GM19468 (cell line): ENCODE results near the gene CUTC.
"Not testable (repeated sequence)": the region's sequence is repeated elsewhere in the genome, so short reads cannot be mapped to it uniquely, and the experiment has no call there.

ENCODE experiments used
- ATAC-seq: cut with Tn5 transposase; IDR thresholded peaks from one replicate; pipeline ENCODE4 v1.9.1; 2021; ENCODE audit warnings: mild to moderate bottlenecking, moderate library complexity, moderate number of reproducible peaks; ENCODE audit not compliant: unreplicated experiment; ENCODE audit errors: extremely low read depth

Gene CUTC

GRCh38 chr10:99732033-99732842 lies at the start of gene CUTC, which contains the start of gene COX15:
TSS of gene CUTC (plus strand) at chr10:99732234. CDS start at chr10:99732349, 115 bp downstream.
TSS of gene COX15 (minus strand) at chr10:99732127. CDS start at chr10:99732049, 78 bp downstream.
- peak; percentile 61 for ATAC-seq

- ATAC-seq: no peak
Observed at GRCh38 chr10:99682752-99683151, 49.3 kb upstream of the CUTC start.

- peak; percentile 69 for ATAC-seq
Observed at GRCh38 chr10:99685597-99685967, 46.5 kb upstream of the CUTC start.

GRCh38 chr10:99689461-99689860 lies 42.6 kb upstream of the CUTC start:
- no peak for ATAC-seq

- no peak for ATAC-seq
Observed at GRCh38 chr10:99693933-99694583, 38.0 kb upstream of the CUTC start.

- no peak for ATAC-seq
Observed at GRCh38 chr10:99695761-99696160, 36.3 kb upstream of the CUTC start.

GRCh38 chr10:99698504-99699080 lies 33.4 kb upstream of the CUTC start:
- no peak for ATAC-seq

GRCh38 chr10:99700649-99701048 lies 31.4 kb upstream of the CUTC start:
- ATAC-seq: no peak

- ATAC-seq: no peak
Observed at GRCh38 chr10:99708428-99709012, 23.5 kb upstream of the CUTC start.

- ATAC-seq: no peak
Observed at GRCh38 chr10:99709480-99710229, 22.4 kb upstream of the CUTC start.

GRCh38 chr10:99711129-99711719 lies 20.8 kb upstream of the CUTC start:
- ATAC-seq: peak; percentile 52

- no peak for ATAC-seq
Observed at GRCh38 chr10:99714446-99714845, 17.6 kb upstream of the CUTC start.

- ATAC-seq: no peak
Observed at GRCh38 chr10:99720387-99720786, 11.6 kb upstream of the CUTC start.

GRCh38 chr10:99730026-99730425 lies 2.0 kb upstream of the CUTC start:
- ATAC-seq: no peak

- ATAC-seq: peak; percentile 2
Observed at GRCh38 chr10:99731306-99732032, 565 bp upstream of the CUTC start.

- no peak for ATAC-seq
Observed at GRCh38 chr10:99733366-99733765, 1.3 kb downstream of the CUTC start.

- ATAC-seq: not testable (repeated sequence)
Observed at GRCh38 chr10:99734111-99734510, 2.1 kb downstream of the CUTC start.

- ATAC-seq: no peak
Observed at GRCh38 chr10:99740260-99740659, 8.2 kb downstream of the CUTC start.

GRCh38 chr10:99740933-99741559 lies 9.0 kb downstream of the CUTC start:
- ATAC-seq: no peak
